Endothelial cell of umbilical vein (primary cell): ENCODE data around the gene RPGRIP1. TPM values are rescaled to one million over a fixed set of nuclear protein-coding genes. Genes with fewer than 3 reads are reported as not detected.

ENCODE experiments used
- BruUV-seq: library from RNA; stranded (reverse); fragments of 400-500 nt; replicated peaks from 2 replicates; lab custom pipeline; 2021; lab: Mats Ljungman, UMichigan
- CTCF ChIA-PET: fragments of 300-600, 350-600 bp; sonication (Branson Sonifier 250); formaldehyde crosslinking; loops from one replicate; lab custom pipeline; 2021; ENCODE audit warnings: antibody characterized with exemption, inconsistent platforms; lab: Charles Lee
- POLR2A ChIA-PET: fragments of 300-600, 350-600 bp; sonication (Branson Sonifier 250); formaldehyde crosslinking; loops from one replicate; lab custom pipeline; 2021; ENCODE audit warnings: antibody characterized with exemption, inconsistent platforms; lab: Charles Lee
- DNase-seq: peaks from one replicate; pipeline ENCODE4 v3.0.0-alpha.2; 2011; ENCODE audit warnings: low read depth, low spot score
- FAIRE-seq: peaks from 2 replicates; lab custom pipeline; 2011; peaks lifted over from hg19 to GRCh38; lab: Jason Lieb, UNC
- H2AFZ ChIP-seq: 2 replicates; pipeline ENCODE4 v1.6.0; 2012; ENCODE audit warnings: low read depth, low read length, control low read depth, inconsistent platforms
- H3K27ac ChIP-seq: 2 replicates; pipeline ENCODE4 v1.5.1; 2011; ENCODE audit warnings: low read depth, mild to moderate bottlenecking, control low read depth, low read length, moderate library complexity; ENCODE audit not compliant: insufficient read depth
- H3K27me3 ChIP-seq, 2 experiments: 2 replicates each; pipeline versions ENCODE4 v1.6.0 to v1.6.1; 2011; ENCODE audit warnings: low read length in 2 of 2, mixed read lengths in 1 of 2; ENCODE audit not compliant: control insufficient read depth in 2 of 2, insufficient read depth in 2 of 2
- H3K36me3 ChIP-seq, 2 experiments: 2 replicates in 1 of 2; 3 replicates in 1 of 2; pipeline ENCODE4 v1.5.1; 2011; ENCODE audit warnings: low read length in 2 of 2, mild to moderate bottlenecking in 1 of 2, moderate library complexity in 1 of 2; ENCODE audit not compliant: control insufficient read depth in 2 of 2, insufficient read depth in 2 of 2; ENCODE audit errors: extremely low read depth in 1 of 2
- H3K4me1 ChIP-seq: 3 replicates; pipeline ENCODE4 v1.5.1; 2011; ENCODE audit warnings: mild to moderate bottlenecking, low read length; ENCODE audit not compliant: control insufficient read depth, insufficient read depth; ENCODE audit errors: extremely low read depth
- H3K4me2 ChIP-seq: 2 replicates; pipeline ENCODE4 v1.6.1; 2011; ENCODE audit warnings: low read length, control low read depth, mixed read lengths; ENCODE audit not compliant: insufficient read depth
- H3K4me3 ChIP-seq, 3 experiments: fragments of 200-600 bp in 1 of 3; sonication (generic), shearing (Covaris generic) in 1 of 3; replicated peaks in 1 of 3; 2 replicates each; pipeline ENCODE4 v1.5.1; 2011 to 2016; ENCODE audit warnings: control low read depth in 3 of 3, low read length in 3 of 3, mild to moderate bottlenecking in 2 of 3, inconsistent platforms in 1 of 3, low read depth in 1 of 3, moderate library complexity in 1 of 3; ENCODE audit not compliant: insufficient read depth in 1 of 3
- H3K79me2 ChIP-seq: 2 replicates; pipeline ENCODE4 v1.6.0; 2012; ENCODE audit warnings: low read length, inconsistent platforms; ENCODE audit not compliant: control insufficient read depth, insufficient read depth
- H3K9ac ChIP-seq: replicated peaks from 2 replicates; pipeline ENCODE3; 2011; ENCODE audit warnings: low read length, control low read depth; ENCODE audit not compliant: insufficient read depth; ENCODE audit errors: extremely low read depth
- H3K9me1 ChIP-seq: replicated peaks from 3 replicates; pipeline ENCODE4 v1.6.0; 2011; ENCODE audit warnings: mild to moderate bottlenecking, low read length; ENCODE audit not compliant: control insufficient read depth, insufficient read depth; ENCODE audit errors: extremely low read depth
- H3K9me3 ChIP-seq: replicated peaks from 2 replicates; pipeline ENCODE4 v1.5.1; 2012; ENCODE audit warnings: low read length, inconsistent platforms; ENCODE audit not compliant: control insufficient read depth, insufficient read depth
- H4K20me1 ChIP-seq: replicated peaks from 2 replicates; pipeline ENCODE3; 2011; ENCODE audit warnings: mild to moderate bottlenecking, low read length; ENCODE audit not compliant: control insufficient read depth, insufficient read depth; ENCODE audit errors: extremely low read depth
- CTCF ChIP-seq, 2 donors: IDR thresholded peaks; 1 replicate in 1 of 2; 2 replicates in 1 of 2; pipeline ENCODE4 v1.5.1; 2011; ENCODE audit warnings: low read length in 2 of 2, mild to moderate bottlenecking in 2 of 2, moderate library complexity in 2 of 2, control low read depth in 1 of 2, inconsistent platforms in 1 of 2, low read depth in 1 of 2; ENCODE audit not compliant: insufficient read depth in 1 of 2; ENCODE audit errors: extremely low read depth in 1 of 2
- EZH2 ChIP-seq: IDR thresholded peaks from 2 replicates; pipeline ENCODE4 v1.6.1; 2012; ENCODE audit warnings: borderline replicate concordance, low read depth, mild to moderate bottlenecking, moderate library complexity, low read length, inconsistent platforms; ENCODE audit not compliant: severe bottlenecking
- FOS ChIP-seq: IDR thresholded peaks from 2 replicates; pipeline ENCODE4 v1.6.1; 2011; ENCODE audit warnings: mild to moderate bottlenecking, low read length, moderate library complexity, borderline replicate concordance; ENCODE audit not compliant: insufficient read depth
- GATA2 ChIP-seq: IDR thresholded peaks from 2 replicates; pipeline ENCODE4 v1.7.0; 2011; ENCODE audit warnings: low read depth, mild to moderate bottlenecking, moderate library complexity, mixed read lengths, low read length; ENCODE audit not compliant: insufficient read length, insufficient read depth
- JUN ChIP-seq: IDR thresholded peaks from 2 replicates; pipeline ENCODE4 v1.6.1; 2011; ENCODE audit warnings: borderline replicate concordance, low read depth; ENCODE audit not compliant: insufficient read length, insufficient read depth
- MYC ChIP-seq: IDR thresholded peaks from one replicate; pipeline ENCODE4 v1.6.1; 2011; ENCODE audit warnings: mild to moderate bottlenecking, low read depth, low read length
- POLR2A ChIP-seq: IDR thresholded peaks from 2 replicates; pipeline ENCODE4 v1.6.1; 2012; ENCODE audit warnings: low read depth, mild to moderate bottlenecking, control low read depth, low read length
- POLR2AphosphoS5 ChIP-seq: IDR thresholded peaks from 2 replicates; pipeline ENCODE4 v1.6.1; 2012; ENCODE audit warnings: low read depth, mild to moderate bottlenecking, control low read depth, low read length, moderate library complexity; ENCODE audit not compliant: insufficient read depth
- dilution Hi-C: fragments of 300-500 bp; cut with MboI; formaldehyde crosslinking; loops from one replicate; pipeline ENCODE4 v1.15.0; 2019; ENCODE audit warnings: low sequenced_read_pairs; ENCODE audit not compliant: extremely low pct_ligation_motif_present
- intact Hi-C: fragments of 100-400 bp; cut with micrococcal nuclease; formaldehyde crosslinking; loops from one replicate; pipeline ENCODE4 v1.10.0; 2022
- polyA plus RNA-seq, 4 experiments: library from polyadenylated mRNA; depleted of rRNA in 3 of 4; stranded (reverse) in 3 of 4; unstranded in 1 of 4; fragments of >200 nt; gene quantifications; 2 replicates each; pipeline versions ENCODE4 v1.2.1 to v1.2.3, GENCODE V29; 2011 to 2012; ENCODE audit warnings: missing spikeins in 1 of 4
- total RNA-seq: library from RNA; stranded (reverse); gene quantifications from 2 replicates; pipeline ENCODE4 v1.2.3, GENCODE V29; 2021
- TF ChIP-seq, protein P1 (sequence below): IDR thresholded peaks from 2 replicates; pipeline ENCODE4 v1.6.1; 2011; ENCODE audit not compliant: insufficient read depth, insufficient read length

RPGRIP1 gene
- total and polyA plus RNA-seq, 2 donors (not counting 3 experiments of a cell fraction or from before 2014, with no cell fraction given) = not detected

GRCh38 chr14:21320913-21321312 is 41.0 kb downstream of the RPGRIP1 start:
- no peaks in the 10 kb centered on the region for H3K9me3 ChIP-seq
- POLR2A ChIA-PET = no interaction called here

More at GRCh38 chr14:21320913-21321312, 41.0 kb downstream of the RPGRIP1 start:
- intact Hi-C loops = no loop called here
- Histone ChIP-seq H2AFZ (no peak overlapping the region), H3K79me2 (no peaks in the 10 kb centered on the region), H3K9ac (no peak overlapping the region), H3K4me2 (no peak overlapping the region), H3K4me3 (no peak overlapping the region), H3K9me1 (no peaks in the 10 kb centered on the region), H3K27me3 (peaks cover 4 to 9% of the 10 kb centered on the region in 2 experiments), H3K4me1 (no peaks in the 10 kb centered on the region), H4K20me1 (no peaks in the 10 kb centered on the region), H3K27ac (no peak overlapping the region), H3K36me3 (no peaks in the 10 kb centered on the region)
- dilution Hi-C loops = no loop called here
- TF ChIP-seq FOS (no peak), POLR2AphosphoS5 (no peak), POLR2A (no peak), GATA2 (no peak), EZH2 (no peak), MYC (no peak), JUN (no peak), CTCF (IDR thresholded peaks at IDR 0.05; ENCODE audit: extremely low read depth in 1 of 2, insufficient read depth in 1 of 2, low read depth in 1 of 2, low read length in 2 of 2) (no peak)
- TF ChIP-seq, protein P1, sequence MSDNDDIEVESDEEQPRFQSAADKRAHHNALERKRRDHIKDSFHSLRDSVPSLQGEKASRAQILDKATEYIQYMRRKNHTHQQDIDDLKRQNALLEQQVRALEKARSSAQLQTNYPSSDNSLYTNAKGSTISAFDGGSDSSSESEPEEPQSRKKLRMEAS = no peak
- CTCF ChIA-PET = interaction anchor here (1.1 kb wide), 1 partner anchor 10 kb away, joined by 4 read pairs; no protein-coding TSS in a partner anchor
- DNase-seq (no peak), FAIRE-seq (no peak)
- BruUV-seq = no TSS peak
